ENCODE data around the gene EYA3.

Gene EYA3

DNA sequence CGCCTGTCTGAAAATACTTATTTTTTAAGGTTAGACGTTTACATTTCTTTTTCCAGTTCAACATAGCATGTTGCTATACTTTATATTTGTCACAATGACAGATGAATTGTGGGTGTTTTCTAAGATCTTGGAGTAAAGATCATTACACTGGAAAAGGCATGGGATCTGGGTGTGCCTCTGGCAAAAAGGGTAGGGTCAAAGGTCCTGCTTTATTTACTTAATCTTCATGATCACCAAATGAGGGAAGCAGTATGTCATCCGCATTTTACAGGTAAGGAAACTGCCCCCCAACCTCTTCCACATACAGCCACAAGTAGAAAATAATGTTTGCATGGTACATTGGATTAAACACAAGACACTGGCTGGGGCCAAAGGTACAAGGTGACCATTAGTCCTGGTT, 166.1 kb downstream of the EYA3 start:
- TF ChIP-seq, protein P1, sequence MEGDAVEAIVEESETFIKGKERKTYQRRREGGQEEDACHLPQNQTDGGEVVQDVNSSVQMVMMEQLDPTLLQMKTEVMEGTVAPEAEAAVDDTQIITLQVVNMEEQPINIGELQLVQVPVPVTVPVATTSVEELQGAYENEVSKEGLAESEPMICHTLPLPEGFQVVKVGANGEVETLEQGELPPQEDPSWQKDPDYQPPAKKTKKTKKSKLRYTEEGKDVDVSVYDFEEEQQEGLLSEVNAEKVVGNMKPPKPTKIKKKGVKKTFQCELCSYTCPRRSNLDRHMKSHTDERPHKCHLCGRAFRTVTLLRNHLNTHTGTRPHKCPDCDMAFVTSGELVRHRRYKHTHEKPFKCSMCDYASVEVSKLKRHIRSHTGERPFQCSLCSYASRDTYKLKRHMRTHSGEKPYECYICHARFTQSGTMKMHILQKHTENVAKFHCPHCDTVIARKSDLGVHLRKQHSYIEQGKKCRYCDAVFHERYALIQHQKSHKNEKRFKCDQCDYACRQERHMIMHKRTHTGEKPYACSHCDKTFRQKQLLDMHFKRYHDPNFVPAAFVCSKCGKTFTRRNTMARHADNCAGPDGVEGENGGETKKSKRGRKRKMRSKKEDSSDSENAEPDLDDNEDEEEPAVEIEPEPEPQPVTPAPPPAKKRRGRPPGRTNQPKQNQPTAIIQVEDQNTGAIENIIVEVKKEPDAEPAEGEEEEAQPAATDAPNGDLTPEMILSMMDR (IDR thresholded peaks at IDR 0.05; ENCODE audit: low read depth, low read length), result no peak
- no peak for DNase-seq (ENCODE audit: extremely low read depth, low read depth)

Data from AG09319 (cell line).